IMR-90 (cell line): ENCODE results near the gene WDR81. TPM values are rescaled to one million over a fixed set of nuclear protein-coding genes. Genes with fewer than 3 reads are reported as not detected.
A peak's percentile ranks its signal among the peaks of the same experiment; 100 is the strongest.

Experiments
- ATAC-seq: fragments of 200-7000 bp; cut with Tn5 transposase; 2 replicates; pipeline ENCODE4 v1.9.1; 2020; ENCODE audit warnings: low read depth, mild to moderate bottlenecking, moderate library complexity
- BruUV-seq: library from RNA; stranded (reverse); fragments of 400-500 nt; replicated peaks from 2 replicates; lab custom pipeline; 2021; lab: Mats Ljungman, UMichigan
- CTCF ChIA-PET: fragments of 300-600 bp; formaldehyde crosslinking; extraction: SDS; loops from one replicate; lab custom pipeline; 2021; ENCODE audit warnings: antibody characterized with exemption; lab: Yijun Ruan, JAX
- POLR2A ChIA-PET: fragments of 300-600 bp; sonication (Branson Sonifier 250); formaldehyde crosslinking; loops from one replicate; lab custom pipeline; 2022; ENCODE audit warnings: antibody characterized with exemption; ENCODE audit not compliant: unreplicated experiment; lab: Charles Lee
- DNase-seq: peaks from one replicate; pipeline ENCODE4 v3.0.0; 2013
- H2AFZ ChIP-seq: replicated peaks from 2 replicates; pipeline ENCODE3; 2013; ENCODE audit warnings: low read length, mild to moderate bottlenecking; ENCODE audit not compliant: poor library complexity
- H2AK5ac ChIP-seq: 2 replicates; pipeline ENCODE4 v1.6.1; 2013; ENCODE audit warnings: low read depth, low read length, inconsistent platforms
- H2AK9ac ChIP-seq: replicated peaks from 2 replicates; pipeline ENCODE3; 2013; ENCODE audit warnings: mild to moderate bottlenecking, low read depth, low read length, moderate library complexity; ENCODE audit not compliant: poor library complexity
- H2BK120ac ChIP-seq: 2 replicates; pipeline ENCODE4 v1.6.1; 2013; ENCODE audit warnings: low read depth, low read length, inconsistent platforms
- H2BK15ac ChIP-seq: 3 replicates; pipeline ENCODE4 v1.6.1; 2013; ENCODE audit warnings: low read depth, low read length, inconsistent platforms
- H2BK20ac ChIP-seq: 2 replicates; pipeline ENCODE4 v1.6.1; 2013; ENCODE audit warnings: low read depth, mild to moderate bottlenecking, inconsistent platforms, low read length, moderate library complexity
- H2BK5ac ChIP-seq: 2 replicates; pipeline ENCODE4 v1.6.1; 2013; ENCODE audit warnings: mild to moderate bottlenecking, low read depth, low read length, inconsistent platforms; ENCODE audit not compliant: poor library complexity, severe bottlenecking
- H3K14ac ChIP-seq: replicated peaks from 2 replicates; pipeline ENCODE4 v1.6.1; 2013; ENCODE audit warnings: low read depth, low read length, inconsistent platforms
- H3K18ac ChIP-seq: 2 replicates; pipeline ENCODE4 v1.6.1; 2013; ENCODE audit warnings: low read depth, low read length, control low read depth
- H3K23ac ChIP-seq: 2 replicates; pipeline ENCODE4 v1.6.1; 2013; ENCODE audit warnings: low read depth, low read length, inconsistent platforms
- H3K27ac ChIP-seq: 2 replicates; pipeline ENCODE4 v1.5.1; 2013; ENCODE audit warnings: mild to moderate bottlenecking, control low read depth, low read length; ENCODE audit not compliant: insufficient read depth
- H3K27me3 ChIP-seq: 2 replicates; pipeline ENCODE4 v1.6.1; 2013; ENCODE audit warnings: low read length; ENCODE audit not compliant: control insufficient read depth, insufficient read depth
- H3K36me3 ChIP-seq: 2 replicates; pipeline ENCODE4 v1.6.1; 2013; ENCODE audit warnings: low read length, mixed read lengths; ENCODE audit not compliant: control insufficient read depth, insufficient read depth
- H3K4ac ChIP-seq: 2 replicates; pipeline ENCODE4 v1.6.1; 2013; ENCODE audit warnings: low read depth, low read length, inconsistent platforms
- H3K4me1 ChIP-seq: 2 replicates; pipeline ENCODE4 v1.6.1; 2013; ENCODE audit warnings: low read length, mixed read lengths; ENCODE audit not compliant: control insufficient read depth, insufficient read depth
- H3K4me2 ChIP-seq: 2 replicates; pipeline ENCODE4 v1.6.1; 2013; ENCODE audit warnings: low read depth, mild to moderate bottlenecking, control low read depth, low read length, moderate library complexity
- H3K4me3 ChIP-seq: 2 replicates; pipeline ENCODE4 v1.5.1; 2013; ENCODE audit warnings: low read depth, mild to moderate bottlenecking, control low read depth, low read length, moderate library complexity; ENCODE audit not compliant: insufficient read depth
- H3K56ac ChIP-seq: 2 replicates; pipeline ENCODE4 v1.6.1; 2013; ENCODE audit warnings: low read length, inconsistent platforms; ENCODE audit not compliant: insufficient read depth; ENCODE audit errors: extremely low read depth
- H3K79me1 ChIP-seq, 2 experiments: 2 replicates each; pipeline ENCODE4 v1.6.1; 2013; ENCODE audit warnings: low read length in 2 of 2, inconsistent platforms in 1 of 2, low read depth in 1 of 2
- H3K9ac ChIP-seq: 2 replicates; pipeline ENCODE4 v1.6.1; 2013; ENCODE audit warnings: low read depth, low read length, control low read depth
- H3K9me1 ChIP-seq: 2 replicates; pipeline ENCODE4 v1.6.1; 2013; ENCODE audit warnings: low read length, inconsistent platforms; ENCODE audit not compliant: insufficient read depth
- H3K9me3 ChIP-seq: 2 replicates; pipeline ENCODE4 v1.6.1; 2013; ENCODE audit warnings: low read length; ENCODE audit not compliant: control insufficient read depth, insufficient read depth
- H4K20me1 ChIP-seq: 2 replicates; pipeline ENCODE4 v1.6.1; 2013; ENCODE audit warnings: low read length, inconsistent platforms; ENCODE audit not compliant: insufficient read depth
- H4K5ac ChIP-seq: 2 replicates; pipeline ENCODE4 v1.6.1; 2013; ENCODE audit warnings: mild to moderate bottlenecking, low read depth, low read length, control low read depth
- H4K8ac ChIP-seq, 2 experiments: 2 replicates each; pipeline ENCODE4 v1.6.1; 2013; ENCODE audit warnings: low read depth in 2 of 2, low read length in 2 of 2, control low read depth in 1 of 2, inconsistent platforms in 1 of 2
- H4K91ac ChIP-seq: 2 replicates; pipeline ENCODE4 v1.6.1; 2013; ENCODE audit warnings: low read depth, low read length, inconsistent platforms; ENCODE audit not compliant: insufficient read depth
- CEBPB ChIP-seq: IDR thresholded peaks from 2 replicates; pipeline ENCODE4 v1.6.1; 2012; ENCODE audit warnings: low read depth, low read length, improper control_type of control experiment
- MAFK ChIP-seq: IDR thresholded peaks from 2 replicates; pipeline ENCODE4 v1.6.1; 2012; ENCODE audit warnings: low read depth, low read length, improper control_type of control experiment
- MAZ ChIP-seq: IDR thresholded peaks from 2 replicates; pipeline ENCODE4 v1.6.1; 2012; ENCODE audit warnings: low read depth, mild to moderate bottlenecking, low read length, improper control_type of control experiment, moderate library complexity, borderline replicate concordance
- RAD21 ChIP-seq: IDR thresholded peaks from 2 replicates; pipeline ENCODE4 v1.6.1; 2012; ENCODE audit warnings: low read length, improper control_type of control experiment
- RFX5 ChIP-seq: IDR thresholded peaks from 2 replicates; pipeline ENCODE4 v1.8.0; 2012; ENCODE audit warnings: low read depth, mild to moderate bottlenecking, low read length, moderate library complexity
- SMC3 ChIP-seq: fragments of 150-350 bp; IDR thresholded peaks from 2 replicates; pipeline ENCODE4 v1.6.1; 2016; ENCODE audit warnings: low read depth, mild to moderate bottlenecking, antibody characterized with exemption, low read length, moderate library complexity
- WGBS, 2 experiments: methylation state at CpG; one replicate each; pipeline versions ENCODE4 v1.1.5 to v1.1.7; 2013; ENCODE audit warnings: missing lambda C conversion rate in 2 of 2; ENCODE audit not compliant: insufficient read length in 1 of 2; ENCODE audit errors: extremely low coverage in 2 of 2; 5-methylcytosine and 5-hydroxymethylcytosine counted together
- dilution Hi-C: fragments of 300-500 bp; cut with HindIII; formaldehyde crosslinking; loops from one replicate; pipeline ENCODE4 v1.14.3; 2018; ENCODE audit warnings: low sequenced_read_pairs; ENCODE audit not compliant: unreplicated experiment
- in situ Hi-C: fragments of 300-500 bp; cut with MboI; formaldehyde crosslinking; loops from 3 replicates; pipeline ENCODE4 v1.14.3; 2019; ENCODE audit warnings: low sequenced_read_pairs, inconsistent platforms, mixed read lengths
- intact Hi-C: fragments of 100-400 bp; cut with micrococcal nuclease; formaldehyde crosslinking; loops from 2 replicates; pipeline ENCODE4 v1.10.0; 2022
- polyA plus RNA-seq, 3 experiments: library from polyadenylated mRNA; depleted of rRNA; stranded (reverse); fragments of >200 nt; gene quantifications; 2 replicates each; pipeline ENCODE4 v1.2.3, GENCODE V29; 2012; ENCODE audit warnings: low replicate concordance in 1 of 3
- total RNA-seq: library from RNA; depleted of rRNA; stranded (reverse); fragments of >200 nt; gene quantifications from 2 replicates; pipeline ENCODE4 v1.2.3, GENCODE V29; 2012
- TF ChIP-seq, protein P1 (sequence below): conservative IDR thresholded peaks from 2 replicates; pipeline ENCODE4 v1.5.1; 2012; ENCODE audit warnings: mild to moderate bottlenecking, low read depth, low read length, improper control_type of control experiment
- TF ChIP-seq, protein P2 (sequence below): fragments of 150-350 bp; IDR thresholded peaks from 2 replicates; pipeline ENCODE4 v1.6.1; 2016; ENCODE audit warnings: low read depth, mild to moderate bottlenecking, low read length, moderate library complexity, borderline replicate concordance

WDR81 gene
- total and polyA plus RNA-seq, 2 of the 4 experiments (the other 2 are of a cell fraction): 3.0 to 8.4 TPM

GRCh38 chr17:1697681-1698080 is 26.8 kb upstream of the WDR81 start:
- Histone ChIP-seq H4K20me1 (no peaks in the 10 kb centered on the region), H3K36me3 (no peaks in the 10 kb centered on the region), H2BK5ac (no peak overlapping the region), H3K79me1 (no peaks in the 10 kb centered on the region), H3K9ac (no peak overlapping the region), H3K18ac (no peak overlapping the region), H3K4me1 (peaks cover 4% of the 10 kb centered on the region; the same call in 1 of the 2 replicates), H2AFZ (peak overlapping the region; percentile 61), H3K56ac (no peak overlapping the region), H3K27ac (no peak overlapping the region), H2BK20ac (no peak overlapping the region), H2BK120ac (no peak overlapping the region), H3K23ac (no peak overlapping the region; the same call in 1 of the 2 replicates), H2AK9ac (peak overlapping the region; percentile 24), H4K91ac (no peak overlapping the region), H4K8ac (no peak overlapping the region), H3K4me3 (no peak overlapping the region), H2AK5ac (no peak overlapping the region; the same call in 1 of the 2 replicates), H2BK15ac (no peak overlapping the region), H3K27me3 (no peaks in the 10 kb centered on the region), H3K9me1 (0 out of 2 replicates have a peak, but pooled peaks cover under 1% of the 10 kb centered on the region), H3K4me2 (no peak overlapping the region), H4K5ac (no peak overlapping the region), H3K14ac (no peak overlapping the region), H3K9me3 (peaks cover 3% of the 10 kb centered on the region; the same call in 1 of the 2 replicates), H3K4ac (no peak overlapping the region)
- in situ Hi-C loops (no loop called here), intact Hi-C loops (no loop called here), dilution Hi-C loops (no loop called here)
- ChIA-PET CTCF (no interaction called here), POLR2A (interaction anchor here (0.7 kb wide), 1 partner anchor 65 kb away, joined by 12 read pairs; no protein-coding TSS in a partner anchor)
- TF ChIP-seq CEBPB: no peak
- TF ChIP-seq RAD21: no peak
- TF ChIP-seq, protein P1, sequence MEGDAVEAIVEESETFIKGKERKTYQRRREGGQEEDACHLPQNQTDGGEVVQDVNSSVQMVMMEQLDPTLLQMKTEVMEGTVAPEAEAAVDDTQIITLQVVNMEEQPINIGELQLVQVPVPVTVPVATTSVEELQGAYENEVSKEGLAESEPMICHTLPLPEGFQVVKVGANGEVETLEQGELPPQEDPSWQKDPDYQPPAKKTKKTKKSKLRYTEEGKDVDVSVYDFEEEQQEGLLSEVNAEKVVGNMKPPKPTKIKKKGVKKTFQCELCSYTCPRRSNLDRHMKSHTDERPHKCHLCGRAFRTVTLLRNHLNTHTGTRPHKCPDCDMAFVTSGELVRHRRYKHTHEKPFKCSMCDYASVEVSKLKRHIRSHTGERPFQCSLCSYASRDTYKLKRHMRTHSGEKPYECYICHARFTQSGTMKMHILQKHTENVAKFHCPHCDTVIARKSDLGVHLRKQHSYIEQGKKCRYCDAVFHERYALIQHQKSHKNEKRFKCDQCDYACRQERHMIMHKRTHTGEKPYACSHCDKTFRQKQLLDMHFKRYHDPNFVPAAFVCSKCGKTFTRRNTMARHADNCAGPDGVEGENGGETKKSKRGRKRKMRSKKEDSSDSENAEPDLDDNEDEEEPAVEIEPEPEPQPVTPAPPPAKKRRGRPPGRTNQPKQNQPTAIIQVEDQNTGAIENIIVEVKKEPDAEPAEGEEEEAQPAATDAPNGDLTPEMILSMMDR: no peak
- no peak for TF ChIP-seq MAFK
- no peak for TF ChIP-seq MAZ
- TF ChIP-seq SMC3: no peak
- TF ChIP-seq, protein P2, sequence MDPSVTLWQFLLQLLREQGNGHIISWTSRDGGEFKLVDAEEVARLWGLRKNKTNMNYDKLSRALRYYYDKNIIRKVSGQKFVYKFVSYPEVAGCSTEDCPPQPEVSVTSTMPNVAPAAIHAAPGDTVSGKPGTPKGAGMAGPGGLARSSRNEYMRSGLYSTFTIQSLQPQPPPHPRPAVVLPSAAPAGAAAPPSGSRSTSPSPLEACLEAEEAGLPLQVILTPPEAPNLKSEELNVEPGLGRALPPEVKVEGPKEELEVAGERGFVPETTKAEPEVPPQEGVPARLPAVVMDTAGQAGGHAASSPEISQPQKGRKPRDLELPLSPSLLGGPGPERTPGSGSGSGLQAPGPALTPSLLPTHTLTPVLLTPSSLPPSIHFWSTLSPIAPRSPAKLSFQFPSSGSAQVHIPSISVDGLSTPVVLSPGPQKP: no peak
- TF ChIP-seq RFX5: no peak
- DNase-seq (no peak), ATAC-seq (peak; percentile 42)
- 83% methylated on average over 1 of the region's 5 CpGs; no CpG with 5 or more reads in 1 of the 2 experiments for WGBS, 2 experiments
- BruUV-seq: no TSS peak
